ENCODE data around the gene MSH6.

GRCh38 chr2:47767880-47768609, 14.9 kb upstream of the MSH6 start:
- TF ChIP-seq FOXM1 (IDR thresholded peaks at IDR 0.05; ENCODE audit: borderline replicate concordance) (no peak), SUZ12 (IDR thresholded peaks at IDR 0.05) (no peak), FOXK2 (IDR thresholded peaks at IDR 0.05) (no peak), LEF1 (IDR thresholded peaks at IDR 0.05; ENCODE audit: borderline replicate concordance) (no peak), ARNT (IDR thresholded peaks at IDR 0.05) (no peak), ZNF384 (IDR thresholded peaks at IDR 0.05) (no peak), FOXA1 (IDR thresholded peaks at IDR 0.05) (no peak), SP1 (IDR thresholded peaks at IDR 0.05) (no peak), TARDBP (IDR thresholded peaks at IDR 0.05) (no peak), L3MBTL2 (conservative IDR thresholded peaks at IDR 0.05) (no peak), CTBP1 (IDR thresholded peaks at IDR 0.05; ENCODE audit: borderline replicate concordance) (no peak), PKNOX1 (IDR thresholded peaks at IDR 0.05) (no peak), HDGF (IDR thresholded peaks at IDR 0.05; ENCODE audit: borderline replicate concordance) (no peak), BHLHE40 (IDR thresholded peaks at IDR 0.05; ENCODE audit: borderline replicate concordance) (no peak)

Data from HEK293T (cell line).